ENCODE data around the gene PRKCZ.

DNA sequence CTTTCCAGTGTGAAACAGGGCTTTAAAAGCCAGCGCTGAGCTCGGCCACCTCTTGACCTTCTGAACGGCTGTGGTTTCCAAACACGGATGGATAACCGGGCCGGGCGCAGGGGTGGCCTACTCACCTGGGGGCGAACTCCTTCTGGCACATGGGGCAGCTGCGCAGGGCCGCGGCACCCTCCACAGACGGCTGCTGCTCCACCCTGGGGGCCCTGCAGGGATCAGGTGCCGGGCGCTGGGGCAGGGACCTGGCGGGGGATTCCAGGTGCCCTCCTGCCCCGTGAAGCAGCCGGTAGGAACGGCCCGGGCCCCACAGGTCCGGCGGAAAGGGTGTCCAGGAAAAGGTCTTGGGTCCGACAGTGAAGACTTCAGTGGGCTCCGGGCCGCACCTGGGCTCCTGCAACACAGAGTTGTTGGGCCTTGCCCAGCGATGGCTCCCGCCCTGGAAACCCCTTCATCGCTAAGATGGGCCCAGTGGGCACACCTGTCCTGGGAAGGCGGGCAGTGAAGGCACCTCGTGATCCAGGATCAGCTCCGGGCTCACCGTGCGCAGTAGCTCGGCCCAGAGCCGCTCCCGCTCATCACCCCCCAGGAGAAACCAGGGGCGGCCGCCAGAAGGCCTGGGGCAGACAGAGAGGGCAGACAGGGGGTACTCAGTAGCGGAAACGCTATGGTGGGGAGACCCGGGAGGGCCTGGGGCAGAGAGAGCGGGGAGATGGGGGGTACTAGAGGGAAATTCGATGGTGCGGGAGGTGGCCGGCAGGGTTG lies 143.5 kb downstream of the PRKCZ start:
- TF ChIP-seq TBP (optimal IDR thresholded peaks at IDR 0.05; ENCODE audit: low read depth, low read length) = no peak
- TF ChIP-seq, protein P1, sequence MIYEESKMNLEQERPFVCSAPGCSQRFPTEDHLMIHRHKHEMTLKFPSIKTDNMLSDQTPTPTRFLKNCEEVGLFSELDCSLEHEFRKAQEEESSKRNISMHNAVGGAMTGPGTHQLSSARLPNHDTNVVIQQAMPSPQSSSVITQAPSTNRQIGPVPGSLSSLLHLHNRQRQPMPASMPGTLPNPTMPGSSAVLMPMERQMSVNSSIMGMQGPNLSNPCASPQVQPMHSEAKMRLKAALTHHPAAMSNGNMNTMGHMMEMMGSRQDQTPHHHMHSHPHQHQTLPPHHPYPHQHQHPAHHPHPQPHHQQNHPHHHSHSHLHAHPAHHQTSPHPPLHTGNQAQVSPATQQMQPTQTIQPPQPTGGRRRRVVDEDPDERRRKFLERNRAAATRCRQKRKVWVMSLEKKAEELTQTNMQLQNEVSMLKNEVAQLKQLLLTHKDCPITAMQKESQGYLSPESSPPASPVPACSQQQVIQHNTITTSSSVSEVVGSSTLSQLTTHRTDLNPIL (CRISPR knock-in tag; IDR thresholded peaks at IDR 0.05) = no peak
- no peak for TF ChIP-seq ZNF76 (CRISPR knock-in tag; IDR thresholded peaks at IDR 0.05; ENCODE audit: borderline replicate concordance)
- no peak for TF ChIP-seq SRF (CRISPR knock-in tag; IDR thresholded peaks at IDR 0.05)
